ENCODE results near the gene CD96. TPM values are rescaled to one million over a fixed set of nuclear protein-coding genes. Genes with fewer than 3 reads are reported as not detected.

CD96 gene
- total and polyA plus RNA-seq, 7 donors = 0.01 to 0.59 (median 0.20) TPM; not detected in 1

DNA sequence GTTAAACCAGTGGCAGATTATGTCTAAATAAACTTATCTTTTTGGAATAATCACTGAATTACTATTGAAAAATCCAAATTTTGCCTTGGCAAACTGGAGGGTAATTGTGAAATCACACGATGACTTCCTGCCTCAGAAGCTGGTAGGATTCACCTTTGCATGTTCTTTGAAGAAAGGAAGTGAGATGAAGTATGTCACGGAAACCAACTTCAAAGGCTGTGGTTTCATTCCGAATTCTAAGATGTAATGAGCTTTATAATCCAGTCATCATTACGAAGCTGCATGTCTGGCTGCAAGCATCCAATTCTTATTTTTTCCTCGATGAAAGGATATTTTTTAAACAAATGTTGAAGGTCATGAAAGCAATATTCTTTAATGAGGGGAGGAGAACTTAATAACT is 68.2 kb downstream of the CD96 start:
- Histone ChIP-seq H3K27ac (no peak overlapping the region), H3K9me3 (no peaks in the 10 kb centered on the region), H3K4me3 (no peak overlapping the region), H3K27me3 (ENCODE audit: insufficient read depth in 3 of 3, low read length in 2 of 3) (no peaks in the 10 kb centered on the region), H3K4me1 (no peaks in the 10 kb centered on the region), H3K36me3 (ENCODE audit: insufficient read depth in 1 of 2, low read depth in 1 of 2) (no peaks in the 10 kb centered on the region)
- intact Hi-C loops (cut with DNase I) = no loop called here
- TF ChIP-seq, protein P1, sequence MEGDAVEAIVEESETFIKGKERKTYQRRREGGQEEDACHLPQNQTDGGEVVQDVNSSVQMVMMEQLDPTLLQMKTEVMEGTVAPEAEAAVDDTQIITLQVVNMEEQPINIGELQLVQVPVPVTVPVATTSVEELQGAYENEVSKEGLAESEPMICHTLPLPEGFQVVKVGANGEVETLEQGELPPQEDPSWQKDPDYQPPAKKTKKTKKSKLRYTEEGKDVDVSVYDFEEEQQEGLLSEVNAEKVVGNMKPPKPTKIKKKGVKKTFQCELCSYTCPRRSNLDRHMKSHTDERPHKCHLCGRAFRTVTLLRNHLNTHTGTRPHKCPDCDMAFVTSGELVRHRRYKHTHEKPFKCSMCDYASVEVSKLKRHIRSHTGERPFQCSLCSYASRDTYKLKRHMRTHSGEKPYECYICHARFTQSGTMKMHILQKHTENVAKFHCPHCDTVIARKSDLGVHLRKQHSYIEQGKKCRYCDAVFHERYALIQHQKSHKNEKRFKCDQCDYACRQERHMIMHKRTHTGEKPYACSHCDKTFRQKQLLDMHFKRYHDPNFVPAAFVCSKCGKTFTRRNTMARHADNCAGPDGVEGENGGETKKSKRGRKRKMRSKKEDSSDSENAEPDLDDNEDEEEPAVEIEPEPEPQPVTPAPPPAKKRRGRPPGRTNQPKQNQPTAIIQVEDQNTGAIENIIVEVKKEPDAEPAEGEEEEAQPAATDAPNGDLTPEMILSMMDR (IDR thresholded peaks at IDR 0.05) = no peak
- ATAC-seq = no peak
- no peak for DNase-seq
- whole genome bisulfite sequencing, 3 donors = 50 to 57% (median 50%) methylated on average over 5 of the region's 5 CpGs

DNA sequence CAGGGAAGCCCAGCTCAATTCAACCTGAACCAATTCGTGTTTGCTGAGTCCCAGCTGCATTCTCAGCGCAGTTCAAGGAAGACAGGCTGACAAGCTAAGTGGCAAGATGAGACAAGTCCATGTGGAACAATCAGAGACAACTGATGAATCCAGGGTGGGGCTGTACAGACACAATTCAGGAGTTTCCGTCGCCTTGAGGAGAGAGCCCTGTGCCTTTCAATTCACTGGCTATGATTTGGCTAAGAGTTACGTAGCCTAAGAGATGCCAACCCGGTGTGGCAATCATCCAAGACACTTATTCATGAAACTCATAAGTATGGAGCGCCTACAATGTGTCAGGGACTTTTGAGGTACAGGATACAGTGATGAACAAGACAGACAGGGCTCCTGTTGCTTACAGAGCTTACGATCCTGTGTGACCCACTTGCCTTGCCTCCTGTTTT is 68.6 kb downstream of the CD96 start:
- ATAC-seq = no peak
- 57 to 67% (median 59%) methylated on average over 8 of the region's 8 CpGs for WGBS, 3 donors

DNA sequence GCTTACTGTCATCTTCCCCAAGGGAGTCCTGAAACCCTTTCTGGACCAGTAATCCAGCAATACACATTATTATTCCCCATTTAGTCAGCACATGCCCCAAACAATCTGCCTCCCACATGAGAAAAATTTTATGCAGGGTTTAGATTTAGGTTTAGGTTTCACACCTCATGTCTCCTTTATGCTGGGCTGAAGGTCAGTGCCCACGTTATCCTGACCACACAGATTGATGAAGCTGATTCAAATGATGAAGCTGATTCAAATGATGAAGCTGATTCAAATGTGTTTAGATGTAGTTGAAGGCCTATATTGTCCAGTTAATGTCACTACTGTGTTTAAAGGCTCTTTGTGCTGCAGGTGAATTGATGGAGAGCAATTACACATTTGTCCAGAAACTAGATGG is 71.3 kb downstream of the CD96 start:
- no peaks in the 10 kb centered on the region for H3K36me3 ChIP-seq (ENCODE audit: insufficient read depth in 1 of 2, low read depth in 1 of 2)
- intact Hi-C loops (cut with DNase I) = no loop called here
- TF ChIP-seq, protein P1 (IDR thresholded peaks at IDR 0.05) = no peak
- no peaks in the 10 kb centered on the region for H3K9me3 ChIP-seq
- no peak overlapping the region for H3K4me3 ChIP-seq
- ATAC-seq = no peak
- DNase-seq = no peak
- no peaks in the 10 kb centered on the region for H3K27me3 ChIP-seq (ENCODE audit: insufficient read depth in 3 of 3, low read length in 2 of 3)
- H3K4me1 ChIP-seq = no peaks in the 10 kb centered on the region
- 62 to 74% (median 73%) methylated on average over 1 of the region's 1 CpG for WGBS, 3 donors
- no peak overlapping the region for H3K27ac ChIP-seq

More for the DNA sequence above, 68.6 kb downstream of the CD96 start:
- H3K27me3 ChIP-seq (ENCODE audit: insufficient read depth in 3 of 3, low read length in 2 of 3) = no peaks in the 10 kb centered on the region
- no peak overlapping the region for H3K4me3 ChIP-seq
- TF ChIP-seq, protein P1 (IDR thresholded peaks at IDR 0.05) = no peak
- no peak overlapping the region for H3K27ac ChIP-seq
- DNase-seq = no peak
- no peaks in the 10 kb centered on the region for H3K4me1 ChIP-seq
- intact Hi-C loops (cut with DNase I) = no loop called here
- no peaks in the 10 kb centered on the region for H3K9me3 ChIP-seq
- no peaks in the 10 kb centered on the region for H3K36me3 ChIP-seq (ENCODE audit: insufficient read depth in 1 of 2, low read depth in 1 of 2)

DNA sequence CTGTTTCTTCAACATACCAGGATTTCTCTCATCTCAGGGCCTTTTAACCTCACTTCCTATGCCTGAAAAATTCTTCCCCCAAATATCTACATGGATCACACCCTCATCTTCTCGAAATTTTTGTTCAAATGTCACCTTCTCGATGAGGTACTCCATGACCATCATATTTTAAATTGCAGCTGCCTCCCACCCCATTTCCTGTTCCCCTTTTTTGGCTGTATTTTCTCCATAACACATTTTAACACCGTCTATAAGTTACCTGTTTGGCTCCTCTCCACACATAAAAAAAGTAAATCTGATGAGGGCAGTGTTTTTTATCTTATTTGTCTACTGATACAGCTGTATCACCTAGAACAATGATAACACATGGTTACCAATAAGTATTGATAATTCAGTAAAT is 73.9 kb downstream of the CD96 start:
- Histone ChIP-seq H3K36me3 (ENCODE audit: insufficient read depth in 1 of 2, low read depth in 1 of 2) (no peaks in the 10 kb centered on the region), H3K27ac (no peak overlapping the region), H3K4me1 (no peaks in the 10 kb centered on the region), H3K27me3 (ENCODE audit: insufficient read depth in 3 of 3, low read length in 2 of 3) (no peaks in the 10 kb centered on the region), H3K9me3 (no peaks in the 10 kb centered on the region), H3K4me3 (no peak overlapping the region)
- DNase-seq = no peak
- 69 to 75% (median 70%) methylated on average over 3 of the region's 3 CpGs for WGBS, 3 donors
- no peak for ATAC-seq
- TF ChIP-seq, protein P1 (IDR thresholded peaks at IDR 0.05) = no peak
- intact Hi-C loops (cut with DNase I) = no loop called here

DNA sequence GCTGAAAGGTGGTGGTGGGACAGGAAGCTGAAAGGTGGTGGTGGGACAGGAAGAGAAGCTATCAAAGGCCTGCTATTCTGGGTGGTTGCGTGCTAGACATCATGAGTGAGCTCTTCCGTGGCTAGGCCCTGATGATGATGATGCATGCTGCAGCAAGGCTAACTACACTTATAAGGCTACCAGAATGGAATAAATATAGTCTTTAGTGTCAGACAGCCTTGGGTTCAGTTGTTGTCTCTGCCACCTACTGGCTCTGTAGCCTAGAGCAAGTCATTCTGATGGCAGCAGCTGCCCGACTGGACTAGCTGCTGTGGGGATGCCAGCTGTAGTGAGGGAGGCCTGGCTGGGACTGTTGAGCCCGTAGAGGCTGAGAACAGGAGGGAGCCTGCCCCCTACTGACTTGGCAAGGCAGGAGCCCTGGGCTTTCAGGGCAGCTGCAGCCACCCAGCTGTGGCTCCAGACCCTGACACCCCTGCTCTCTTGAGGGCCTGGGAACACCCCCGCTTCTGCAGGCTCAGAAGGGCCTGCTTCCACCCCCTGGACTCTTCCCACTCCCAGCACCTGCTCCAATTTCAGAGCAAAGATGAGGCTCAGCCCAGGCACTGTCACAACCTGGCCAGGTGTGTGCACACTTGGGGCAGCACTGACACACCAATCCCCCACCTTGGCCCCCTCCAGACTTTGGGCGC is 74.6 kb downstream of the CD96 start:
- H3K4me1 ChIP-seq = no peaks in the 10 kb centered on the region
- no peaks in the 10 kb centered on the region for H3K9me3 ChIP-seq
- 63 to 75% (median 72%) methylated on average over 6 of the region's 6 CpGs for WGBS, 3 donors
- no peak overlapping the region for H3K27ac ChIP-seq
- DNase-seq = no peak
- TF ChIP-seq, protein P1 (IDR thresholded peaks at IDR 0.05) = no peak
- no peaks in the 10 kb centered on the region for H3K27me3 ChIP-seq (ENCODE audit: insufficient read depth in 3 of 3, low read length in 2 of 3)
- H3K4me3 ChIP-seq = no peak overlapping the region
- no peaks in the 10 kb centered on the region for H3K36me3 ChIP-seq (ENCODE audit: insufficient read depth in 1 of 2, low read depth in 1 of 2)
- no peak for ATAC-seq
- intact Hi-C loops (cut with DNase I) = no loop called here

Measured in psoas muscle (tissue), 8 donors.